Renal pelvis (tissue), 4 donors: Measurements from ENCODE around the gene MLPH. TPM values are rescaled to one million over a fixed set of nuclear protein-coding genes. Genes with fewer than 3 reads are reported as not detected.

Source experiments
- DNase-seq: peaks from one replicate; pipeline ENCODE4 v3.0.0-alpha.2; 2013
- polyA plus RNA-seq, 3 donors: library from polyadenylated mRNA; unstranded; fragments of 120-200 nt; gene quantifications; one replicate each; pipeline ENCODE4 v1.2.1, GENCODE V29; 2013; ENCODE audit not compliant: insufficient read length in 3 of 3

Gene MLPH
- polyA plus RNA-seq, 3 donors = 2.1 to 5.8 (median 5.1) TPM

DNA sequence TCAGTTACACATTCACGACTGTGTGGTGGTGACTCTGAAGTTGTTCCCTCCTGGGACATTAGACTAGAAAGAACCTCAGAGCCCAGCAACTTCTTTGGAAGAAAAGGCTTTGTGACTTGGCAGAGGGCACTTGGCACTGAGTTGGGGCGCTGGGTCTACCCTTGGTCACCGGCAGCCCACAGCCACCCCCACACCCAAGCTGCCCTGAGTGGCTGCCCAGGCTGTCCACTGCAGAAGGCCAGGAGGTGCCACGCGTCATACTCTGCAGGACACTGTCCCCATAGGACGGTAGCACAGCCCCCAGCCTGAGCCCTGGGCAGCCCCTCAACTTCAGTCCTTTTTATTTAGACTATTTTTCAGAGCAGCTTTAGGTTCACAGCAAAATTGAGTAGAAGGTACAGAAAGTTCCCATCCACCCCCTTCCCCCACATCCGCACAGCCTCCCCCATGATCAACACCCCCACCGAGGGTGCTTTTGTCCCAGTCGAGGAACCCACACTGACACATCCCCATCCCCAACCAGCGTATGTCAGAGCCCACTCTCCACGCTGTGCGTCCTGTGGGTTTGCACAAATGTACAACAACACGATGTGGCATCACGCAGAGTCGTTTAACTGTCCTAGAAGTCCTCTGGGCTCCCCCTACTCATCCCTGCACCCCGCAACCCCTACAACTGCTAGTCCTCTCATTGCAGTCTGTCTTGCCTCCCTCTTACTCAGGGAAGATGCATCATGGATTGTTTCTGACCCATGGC lies 80.4 kb downstream of the MLPH start:
- DNase-seq = no peak

DNA sequence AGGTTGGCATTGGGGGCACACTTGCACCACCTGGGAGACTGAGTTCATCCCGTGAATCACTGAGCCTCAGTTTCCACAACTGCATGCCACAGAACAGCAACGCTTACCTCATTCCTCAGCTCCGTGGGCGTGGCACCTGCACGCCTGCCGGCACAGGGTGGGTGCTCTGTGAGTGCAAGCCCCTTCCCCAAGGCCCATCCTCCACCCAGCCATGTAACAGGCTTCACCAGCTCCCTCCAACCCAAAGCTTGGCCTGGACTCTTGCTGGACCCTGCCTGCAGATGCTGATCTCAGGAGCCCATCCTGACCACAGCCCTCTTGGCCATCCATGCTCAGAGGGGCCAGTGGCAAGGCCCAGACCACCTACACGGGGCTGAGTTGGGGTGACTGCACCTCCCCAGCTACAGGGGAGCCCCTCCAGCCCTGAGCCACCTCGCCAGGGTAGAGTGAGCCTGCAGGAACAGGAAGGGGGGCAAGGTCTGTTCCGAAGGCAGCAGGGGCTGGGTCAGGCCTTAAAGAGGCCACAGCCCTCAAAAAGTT lies 81.1 kb downstream of the MLPH start:
- DNase-seq = no peak

DNA sequence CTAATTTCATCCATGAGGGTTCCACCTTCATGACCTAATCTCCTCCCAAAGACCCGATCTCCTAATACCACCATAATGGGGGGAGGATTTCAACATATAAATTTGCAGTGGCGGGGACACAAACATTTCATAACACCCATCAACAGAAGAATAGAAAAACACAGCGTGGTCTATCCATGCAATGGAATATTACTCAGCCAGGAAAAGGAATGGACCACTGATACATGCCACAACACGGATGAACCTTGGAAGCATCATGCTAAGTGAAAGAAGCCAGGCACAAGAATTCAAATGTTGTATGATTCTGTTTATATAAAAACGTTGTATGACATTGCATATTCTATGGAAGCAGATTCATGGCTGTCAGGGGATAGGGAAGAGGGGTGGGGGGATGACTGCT lies 82.0 kb downstream of the MLPH start:
- no peak for DNase-seq

DNA sequence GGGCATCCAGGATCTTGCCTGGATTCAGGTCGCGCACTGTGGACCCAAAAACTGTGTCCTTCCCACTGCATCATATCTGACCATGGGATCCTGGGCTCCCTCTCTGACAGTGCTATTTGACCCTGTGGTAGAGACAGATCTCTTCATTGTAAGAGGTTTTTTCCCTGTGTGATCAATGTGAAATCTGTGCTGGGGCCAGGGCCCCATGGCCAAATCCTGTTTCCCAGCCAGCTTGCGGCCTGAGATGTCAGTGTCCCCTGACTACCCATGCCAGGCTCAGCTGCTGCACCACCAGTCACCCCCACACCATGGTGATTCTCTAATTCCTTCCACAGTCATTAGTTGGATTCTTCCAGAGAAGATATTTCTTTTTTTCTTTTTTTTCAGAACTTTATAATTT lies 82.8 kb downstream of the MLPH start:
- DNase-seq = no peak

DNA sequence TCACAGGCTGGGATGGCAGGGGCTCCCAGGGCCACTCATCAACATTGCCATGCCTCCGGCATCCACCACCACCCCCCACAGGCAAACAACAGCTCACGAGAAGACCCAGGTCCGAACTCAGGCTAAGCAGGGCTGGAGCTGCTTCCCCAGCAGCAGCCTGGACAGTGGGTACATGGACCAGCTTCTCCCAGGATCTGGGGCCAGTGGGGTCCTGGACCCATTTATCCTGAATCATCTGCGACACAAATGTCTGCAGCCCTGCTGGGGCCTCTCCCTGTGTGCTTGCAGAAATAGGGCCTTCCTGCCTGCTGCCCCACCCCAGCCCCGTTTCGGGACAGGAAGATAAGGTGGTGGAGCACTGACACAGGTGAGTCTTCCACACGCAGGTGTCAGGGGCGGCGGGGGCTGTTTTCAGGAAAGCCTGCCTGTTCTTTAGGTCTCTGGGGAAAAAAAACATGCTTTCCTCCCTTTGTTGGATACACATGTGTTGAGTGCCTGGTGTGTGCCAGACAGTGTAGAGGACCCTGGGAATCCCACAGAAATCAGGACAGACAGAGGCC lies 83.8 kb downstream of the MLPH start:
- no peak for DNase-seq

DNA sequence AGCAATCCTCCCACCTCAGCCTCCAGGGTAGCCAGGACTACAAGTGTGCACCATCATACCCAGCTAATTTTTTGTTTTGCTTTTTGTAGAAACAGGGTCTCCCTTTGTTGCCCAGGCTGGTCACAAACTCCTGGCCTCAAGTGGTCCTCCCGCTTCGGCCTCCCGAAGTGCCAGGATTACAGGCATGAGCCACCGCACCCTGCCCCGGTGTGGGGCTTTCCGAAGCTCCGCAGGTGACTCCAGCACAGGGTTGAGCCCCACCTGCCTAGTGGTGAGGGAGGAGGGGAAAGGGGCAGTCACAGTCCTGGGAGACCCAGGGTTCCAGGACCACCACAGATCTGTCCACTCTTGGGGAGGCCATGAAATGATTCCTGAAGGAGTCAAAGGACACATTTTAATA lies 84.5 kb downstream of the MLPH start:
- no peak for DNase-seq

DNA sequence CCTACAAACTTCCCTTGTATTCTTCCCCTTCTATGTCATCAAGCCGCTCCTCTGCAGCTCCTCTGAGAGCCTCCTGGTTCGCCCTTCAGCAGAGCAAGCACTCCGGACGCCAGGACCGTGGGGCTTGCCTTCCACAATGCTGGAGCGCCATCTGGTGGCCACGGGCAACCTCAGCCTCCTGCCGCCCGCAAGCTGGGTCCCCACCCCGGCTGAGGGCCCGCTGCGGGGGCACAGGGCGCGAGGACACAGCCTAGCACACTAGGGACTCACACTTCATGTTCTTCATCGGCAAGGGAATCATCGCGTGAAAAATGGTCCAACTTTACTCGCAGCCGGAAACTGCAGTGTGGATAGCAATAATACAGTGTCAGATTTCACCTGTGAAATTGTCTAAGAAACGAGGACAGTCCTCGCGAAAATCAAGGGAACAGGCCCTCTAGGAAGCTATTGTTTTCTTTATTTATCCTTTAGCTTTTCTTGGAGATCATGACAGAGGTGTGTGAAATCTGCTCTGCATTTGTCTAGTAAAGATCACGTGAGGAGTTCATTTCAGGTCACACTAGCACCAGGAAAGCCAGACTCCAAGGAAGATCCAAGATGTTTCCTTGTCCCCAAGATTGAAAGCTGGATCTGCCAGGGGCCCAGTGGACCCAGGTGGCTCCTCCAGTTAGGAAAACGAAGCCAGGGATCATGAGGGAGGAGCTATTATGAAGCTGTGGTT lies 85.1 kb downstream of the MLPH start:
- DNase-seq = peak; percentile 84

DNA sequence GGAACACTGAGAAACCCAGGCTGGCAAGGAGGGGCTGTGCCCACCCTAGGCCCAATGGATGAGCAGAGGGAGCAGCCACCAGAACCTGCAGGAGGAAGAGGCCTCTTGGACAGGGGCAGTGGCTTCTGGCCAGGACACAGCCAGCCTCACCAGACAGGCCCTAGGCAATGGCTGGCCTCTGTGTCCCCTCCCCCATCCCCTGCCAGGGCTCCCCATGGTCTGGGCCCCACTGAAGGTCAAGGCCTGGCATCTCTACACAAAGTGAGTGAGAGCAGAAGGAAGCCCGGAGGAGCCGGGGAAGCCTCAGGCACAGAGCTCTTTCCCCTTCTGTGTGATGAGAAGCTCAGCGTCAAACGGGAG lies 85.7 kb downstream of the MLPH start:
- DNase-seq = no peak

DNA sequence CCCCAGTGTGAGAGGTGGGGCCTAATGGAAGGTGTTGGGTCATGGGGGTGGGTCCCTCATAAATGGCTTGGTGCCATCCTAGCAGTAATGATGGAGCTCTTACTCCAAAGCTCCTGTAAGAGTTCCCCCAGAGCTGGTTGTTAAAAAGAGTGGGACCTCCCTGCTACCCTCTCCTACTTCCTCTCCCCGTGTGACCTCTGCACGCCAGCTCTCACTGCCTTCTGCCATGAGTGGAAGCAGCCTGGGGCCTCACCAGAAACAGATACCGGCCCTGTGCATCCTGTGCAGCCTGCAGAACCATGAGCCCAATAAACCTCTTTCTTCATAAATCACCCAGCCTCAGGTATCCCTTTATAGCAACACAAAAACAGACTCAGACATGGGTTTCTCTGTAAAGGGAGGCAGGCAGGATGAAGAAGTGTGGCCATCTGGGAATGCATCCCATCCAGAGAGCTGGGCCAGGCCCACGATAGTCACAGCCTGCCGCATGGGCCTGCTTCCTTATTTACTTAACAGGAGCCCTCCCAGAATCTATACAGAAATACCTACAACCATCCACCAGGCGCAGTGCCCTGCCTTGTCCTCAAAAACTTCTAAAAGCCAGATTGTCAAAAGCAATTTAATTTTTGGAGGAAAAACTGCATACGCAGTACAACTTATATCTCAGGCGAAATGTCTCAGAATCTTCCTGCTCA lies 86.8 kb downstream of the MLPH start:
- DNase-seq = no peak

DNA sequence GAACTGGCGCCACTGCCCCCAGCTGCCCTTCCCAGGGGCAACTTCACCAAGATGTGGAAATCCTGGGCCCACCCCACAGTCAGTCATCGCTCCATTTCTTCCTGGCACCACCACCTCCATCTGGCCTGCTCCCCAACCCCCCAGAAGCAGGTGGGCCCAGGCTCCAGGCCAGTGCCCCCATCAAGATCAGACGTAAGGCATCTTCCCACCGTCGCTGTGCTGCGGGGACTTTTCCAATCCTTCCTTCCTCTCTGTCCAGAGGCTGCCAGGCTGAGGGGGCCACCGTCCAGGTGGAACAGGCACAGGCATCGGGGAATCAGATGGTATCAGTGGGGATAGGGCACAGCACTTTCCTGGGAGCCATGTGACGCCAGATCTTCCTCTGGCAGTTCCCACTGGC lies 87.4 kb downstream of the MLPH start:
- DNase-seq = no peak

DNA sequence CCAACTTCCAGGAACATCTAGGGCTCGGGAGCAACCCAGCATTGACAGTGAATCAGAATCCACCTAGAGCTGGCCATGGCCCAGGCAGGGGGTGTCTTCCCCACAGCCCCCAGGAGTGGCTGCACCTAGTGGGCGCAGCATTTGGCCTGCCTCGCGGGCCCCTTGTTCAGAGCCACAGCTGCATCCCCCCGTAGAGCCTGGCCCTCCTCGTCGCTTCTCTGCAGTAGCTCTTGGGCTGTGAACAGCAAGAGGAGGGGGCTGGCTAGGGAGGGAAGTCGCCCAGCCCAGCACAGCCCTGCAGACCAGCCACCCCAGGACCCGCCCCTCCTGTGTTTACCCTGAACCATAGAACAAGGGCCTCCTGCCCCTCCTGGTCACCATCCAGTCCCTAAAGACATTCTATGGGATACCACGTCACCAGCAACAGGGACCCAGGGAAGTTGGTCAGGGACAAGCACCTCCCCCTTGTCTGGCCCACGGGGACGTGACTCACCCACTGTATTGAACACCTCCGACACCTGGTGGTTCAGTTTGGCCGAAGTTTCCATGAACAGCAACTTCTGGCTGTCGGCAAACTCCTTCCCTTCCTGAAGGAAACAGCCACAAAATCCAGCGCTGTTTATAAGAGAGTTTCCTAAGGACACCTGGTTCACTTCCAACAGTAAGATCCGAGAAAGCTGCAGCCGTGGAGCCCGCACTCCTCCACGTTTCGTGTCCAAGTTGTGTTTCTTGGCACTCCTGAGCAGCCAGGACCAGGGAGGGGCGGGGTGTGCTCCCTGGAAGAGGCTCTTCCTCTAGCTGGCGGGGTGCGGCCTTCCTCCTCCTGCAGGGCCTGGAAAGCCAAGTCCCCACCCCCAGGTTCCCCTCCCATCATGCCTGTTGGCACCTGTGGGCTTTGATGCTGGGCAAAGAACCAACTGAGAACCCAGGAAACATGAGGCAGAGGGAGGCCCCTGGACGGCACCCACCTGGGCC lies 88.1 kb downstream of the MLPH start:
- DNase-seq = no peak

DNA sequence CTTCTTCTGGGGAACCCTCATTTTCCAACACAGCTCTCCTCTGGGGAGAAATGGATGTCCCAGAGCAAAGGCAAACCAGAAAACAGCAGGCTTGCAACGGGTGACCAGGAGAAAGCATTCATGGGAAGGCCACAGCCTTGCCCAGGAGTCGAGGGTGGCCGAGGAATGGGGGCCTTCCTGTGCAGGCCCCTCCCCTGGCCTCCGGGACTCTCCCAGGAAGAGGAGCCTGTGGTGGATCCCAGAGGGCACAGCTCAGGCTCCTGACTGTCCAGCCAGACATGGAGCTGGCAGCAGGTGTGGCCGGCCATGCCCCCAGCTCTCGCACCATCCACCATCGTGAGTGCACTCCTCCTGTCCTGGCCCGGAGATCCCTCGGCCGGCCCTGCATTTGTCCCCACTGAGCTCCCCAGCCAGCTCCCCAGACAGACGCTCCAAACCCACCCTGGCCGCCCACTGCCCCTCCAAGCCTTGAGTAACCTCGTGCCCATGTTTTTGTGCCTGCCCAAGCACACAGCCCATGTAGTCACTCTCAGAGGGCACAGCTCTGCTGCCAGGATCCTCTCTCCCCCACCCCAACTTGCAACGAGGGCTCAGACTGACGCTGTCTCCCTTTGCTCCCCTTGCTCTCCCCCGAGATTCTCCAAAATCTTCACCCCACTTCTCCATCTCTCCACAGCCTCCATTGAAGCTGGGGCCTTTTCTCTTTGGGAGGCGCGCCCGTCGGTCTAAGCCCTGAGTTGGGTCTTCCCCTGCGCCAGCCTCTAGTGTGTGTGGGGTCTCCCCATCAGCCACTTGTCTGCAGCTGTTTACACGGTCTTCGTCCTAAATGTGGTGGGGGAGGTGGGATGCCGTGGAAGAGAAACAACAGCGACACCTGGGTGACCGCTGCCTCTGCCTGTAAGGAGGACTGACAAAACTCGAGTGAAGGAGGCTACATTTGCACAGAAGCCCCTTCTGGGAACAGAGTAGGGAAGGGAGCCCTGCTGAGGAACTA lies 89.1 kb downstream of the MLPH start:
- DNase-seq = no peak

DNA sequence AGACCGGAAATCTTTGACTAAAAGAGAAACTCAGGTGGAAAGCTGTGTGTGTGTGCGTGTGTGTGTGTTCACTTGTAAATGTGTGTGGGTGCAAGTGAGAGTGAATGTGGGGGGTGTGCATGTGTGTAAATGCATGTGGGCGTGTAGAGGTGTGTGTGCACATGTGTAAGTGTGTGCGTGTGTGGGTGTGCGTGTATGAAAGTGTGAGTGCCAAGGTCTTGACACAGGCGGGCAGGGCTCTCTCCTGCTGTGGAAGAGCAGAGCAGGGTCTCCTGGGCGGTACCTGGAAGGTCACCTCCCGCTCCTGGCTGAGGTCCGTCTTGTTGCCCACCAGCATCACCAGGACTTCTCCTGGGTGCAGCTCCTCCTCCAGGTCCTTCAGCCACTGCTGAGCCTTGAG lies 89.9 kb downstream of the MLPH start:
- DNase-seq = no peak

DNA sequence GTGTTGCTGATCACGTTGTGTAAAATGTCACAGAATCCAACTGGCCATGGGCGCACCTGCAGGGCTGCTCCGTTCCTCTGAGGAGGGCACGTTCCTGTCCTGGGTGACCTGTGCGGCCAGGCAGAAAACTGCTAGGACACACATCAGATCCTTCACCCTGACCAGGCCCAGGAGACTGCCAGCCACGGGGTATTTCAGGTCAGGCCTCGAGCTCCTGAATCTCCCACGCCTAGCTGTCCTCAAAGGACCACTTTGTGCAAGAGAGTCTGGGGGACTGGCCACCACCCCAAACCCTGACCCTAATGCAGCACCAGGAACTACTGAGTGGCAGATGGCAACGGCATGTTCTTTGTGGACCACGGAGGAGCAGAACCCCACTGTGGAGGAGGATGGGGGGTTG lies 90.4 kb downstream of the MLPH start:
- DNase-seq = no peak

DNA sequence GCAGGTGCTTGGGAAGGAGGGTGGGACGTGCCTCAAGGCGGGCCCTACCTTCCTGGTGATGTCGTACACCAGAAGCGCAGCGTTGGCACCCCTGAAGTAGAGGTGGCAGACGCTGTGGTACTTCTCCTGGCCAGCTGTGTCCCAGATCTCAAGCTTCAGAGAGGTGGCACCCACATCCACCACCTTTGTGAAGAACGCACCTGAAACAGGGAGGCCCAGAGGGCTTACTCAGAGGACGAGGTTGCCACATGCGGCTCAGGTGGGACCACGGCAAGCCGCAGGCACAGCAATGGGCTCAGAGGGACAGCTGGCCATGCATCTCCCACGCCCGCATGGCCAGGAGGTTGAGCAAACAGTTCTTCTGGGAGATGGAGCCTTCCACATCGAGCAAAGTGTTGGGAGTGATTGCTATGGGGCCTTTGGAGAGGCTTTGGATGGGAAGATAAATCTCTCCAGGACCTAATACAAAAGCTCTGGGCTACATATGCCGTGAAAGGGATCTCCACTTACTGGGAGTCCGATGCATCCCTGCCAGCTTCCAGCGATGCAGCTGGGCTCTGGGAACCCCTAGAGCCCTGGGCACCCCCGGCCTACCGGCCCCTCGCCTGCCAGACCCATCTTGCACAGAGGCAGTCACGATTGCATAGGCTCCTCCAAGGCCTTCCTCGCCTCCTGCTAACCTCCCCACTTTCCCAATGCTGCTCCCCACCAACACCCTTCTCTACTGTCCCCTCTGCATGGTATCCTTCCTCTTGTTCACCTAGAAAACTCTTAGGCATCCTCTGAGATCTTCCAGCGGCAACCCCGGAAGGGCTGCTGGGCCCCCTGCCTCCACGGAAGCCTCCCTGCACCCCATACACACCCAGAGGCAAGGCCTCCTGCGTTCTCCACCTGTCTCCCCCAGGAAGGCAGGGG lies 91.2 kb downstream of the MLPH start:
- DNase-seq = no peak

DNA sequence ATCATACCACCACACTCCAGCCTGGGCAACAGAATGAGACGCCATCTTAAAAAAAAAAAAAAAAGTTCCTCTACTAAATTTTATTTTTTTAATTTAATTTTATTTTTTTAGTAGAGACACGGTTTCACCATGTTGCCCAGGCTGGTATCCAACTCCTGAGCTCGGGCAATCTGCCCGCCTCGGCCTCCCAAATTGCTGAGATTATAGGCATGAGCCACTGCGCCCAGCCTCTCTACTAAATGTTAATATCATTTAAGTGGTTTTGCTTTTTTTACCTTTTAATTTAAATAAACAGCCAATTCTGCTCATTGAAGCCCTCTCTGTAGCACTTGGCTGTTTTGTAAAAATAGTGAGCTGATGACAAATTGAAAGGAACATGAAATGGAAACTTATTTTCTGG lies 94.3 kb downstream of the MLPH start:
- no peak for DNase-seq

DNA sequence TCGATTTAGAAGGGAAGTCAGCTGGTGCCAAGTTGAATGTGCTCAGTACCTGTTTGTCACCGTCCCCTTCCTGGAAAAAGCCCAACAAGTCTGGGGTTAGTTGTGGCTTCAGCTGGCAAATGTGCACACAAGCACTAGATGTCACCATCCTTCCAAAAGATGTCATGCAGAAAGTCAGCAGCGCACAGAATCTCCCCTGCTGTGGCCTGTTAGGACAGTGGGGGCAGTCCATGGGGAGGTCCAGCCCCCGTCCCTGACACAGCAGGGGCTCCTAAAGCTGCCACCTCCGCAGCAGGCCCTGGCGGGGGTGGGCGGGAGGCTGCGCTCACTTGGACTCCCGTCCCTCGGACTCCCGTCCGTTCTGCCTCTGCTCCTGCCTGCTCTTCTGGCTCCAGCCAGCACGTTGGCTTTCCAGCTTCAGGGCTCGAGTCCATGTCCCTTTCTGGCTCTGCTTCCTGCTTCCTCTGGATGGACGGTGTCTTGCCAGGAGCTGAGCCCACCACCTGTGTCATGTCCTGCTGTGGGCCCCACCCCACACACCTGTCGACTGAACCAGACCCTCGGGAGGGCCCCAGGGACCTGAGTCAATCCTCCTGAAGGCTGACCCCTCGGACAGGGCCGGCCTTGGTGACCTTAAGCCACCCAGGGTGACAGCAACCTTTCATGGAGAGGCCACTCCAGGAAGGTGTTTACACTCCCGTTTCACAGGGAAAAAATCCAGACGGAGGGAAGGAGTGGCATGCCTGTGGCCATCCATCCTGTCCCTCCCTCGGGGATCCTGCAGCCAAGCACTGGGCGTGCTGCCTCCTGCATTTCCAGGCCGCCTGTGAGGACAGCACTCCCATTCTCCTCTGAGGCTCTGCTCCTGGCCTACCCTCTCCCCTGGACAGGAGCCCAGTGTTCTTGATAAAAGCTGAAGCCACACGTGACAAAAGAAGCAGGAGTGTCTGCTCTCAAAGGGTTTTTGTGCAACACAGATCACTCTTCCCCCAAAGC lies 95.0 kb downstream of the MLPH start:
- DNase-seq = peak; percentile 72
